Stimulated activated CD4-positive, alpha-beta T cell treated with anti-CD3 and anti-CD28 coated beads, Interleukin-1b, Interleukin-23, amount 100 ng/mL, for 1 hour (primary cell): ENCODE data around the gene PSTPIP2.
"Not testable (repeated sequence)": the region's sequence is repeated elsewhere in the genome, so short reads cannot be mapped to it uniquely, and the experiment has no call there.

Experiments
- DNase-seq, 2 donors: peaks; one replicate each; pipeline ENCODE4 v3.0.0-alpha.2; 2020; ENCODE audit warnings: low read depth in 2 of 2

Gene PSTPIP2

GRCh38 chr18:46035696-46036680 is 36.1 kb downstream of the PSTPIP2 start:
- DNase-seq = no peak

- no peak for DNase-seq
Observed at GRCh38 chr18:46034230-46034629, 37.8 kb downstream of the PSTPIP2 start.

- DNase-seq = no peak
Observed at GRCh38 chr18:46031741-46032140, 40.3 kb downstream of the PSTPIP2 start.

- no peak for DNase-seq
Observed at GRCh38 chr18:46028536-46028891, 43.5 kb downstream of the PSTPIP2 start.

GRCh38 chr18:46019936-46020335 is 52.1 kb downstream of the PSTPIP2 start:
- DNase-seq = no peak

- DNase-seq = no peak
Observed at GRCh38 chr18:46013484-46014189, 58.4 kb downstream of the PSTPIP2 start.

- no peak for DNase-seq
Observed at GRCh38 chr18:46010676-46011075, 61.4 kb downstream of the PSTPIP2 start.

GRCh38 chr18:46010050-46010449 is 62.0 kb downstream of the PSTPIP2 start:
- no peak for DNase-seq

GRCh38 chr18:46009125-46009840 is 62.8 kb downstream of the PSTPIP2 start:
- DNase-seq = no peak

GRCh38 chr18:46008531-46008930 is 63.5 kb downstream of the PSTPIP2 start:
- no peak for DNase-seq

GRCh38 chr18:46007165-46007564 is 64.9 kb downstream of the PSTPIP2 start:
- no peak for DNase-seq

GRCh38 chr18:46002934-46003333 is 69.1 kb downstream of the PSTPIP2 start:
- no peak for DNase-seq

GRCh38 chr18:46001892-46002291 is 70.2 kb downstream of the PSTPIP2 start:
- DNase-seq = no peak

GRCh38 chr18:46001074-46001473 is 71.0 kb downstream of the PSTPIP2 start:
- no peak for DNase-seq

GRCh38 chr18:45999536-45999935 is 72.5 kb downstream of the PSTPIP2 start:
- DNase-seq = no peak

- no peak for DNase-seq
Observed at GRCh38 chr18:45998244-45998643, 73.8 kb downstream of the PSTPIP2 start.

GRCh38 chr18:45997700-45998151 is 74.3 kb downstream of the PSTPIP2 start:
- DNase-seq = no peak

GRCh38 chr18:45995461-45995860 is 76.6 kb downstream of the PSTPIP2 start:
- no peak for DNase-seq

GRCh38 chr18:45993438-45993837 is 78.6 kb downstream of the PSTPIP2 start:
- DNase-seq = no peak

- not testable (repeated sequence) for DNase-seq
Observed at GRCh38 chr18:45992527-45992926, 79.5 kb downstream of the PSTPIP2 start.

- no peak for DNase-seq
Observed at GRCh38 chr18:45991788-45992187, 80.3 kb downstream of the PSTPIP2 start.

GRCh38 chr18:45984546-45985235 is 87.4 kb downstream of the PSTPIP2 start:
- DNase-seq = no peak
